Measurements from ENCODE around the gene AARS2.

DNA sequence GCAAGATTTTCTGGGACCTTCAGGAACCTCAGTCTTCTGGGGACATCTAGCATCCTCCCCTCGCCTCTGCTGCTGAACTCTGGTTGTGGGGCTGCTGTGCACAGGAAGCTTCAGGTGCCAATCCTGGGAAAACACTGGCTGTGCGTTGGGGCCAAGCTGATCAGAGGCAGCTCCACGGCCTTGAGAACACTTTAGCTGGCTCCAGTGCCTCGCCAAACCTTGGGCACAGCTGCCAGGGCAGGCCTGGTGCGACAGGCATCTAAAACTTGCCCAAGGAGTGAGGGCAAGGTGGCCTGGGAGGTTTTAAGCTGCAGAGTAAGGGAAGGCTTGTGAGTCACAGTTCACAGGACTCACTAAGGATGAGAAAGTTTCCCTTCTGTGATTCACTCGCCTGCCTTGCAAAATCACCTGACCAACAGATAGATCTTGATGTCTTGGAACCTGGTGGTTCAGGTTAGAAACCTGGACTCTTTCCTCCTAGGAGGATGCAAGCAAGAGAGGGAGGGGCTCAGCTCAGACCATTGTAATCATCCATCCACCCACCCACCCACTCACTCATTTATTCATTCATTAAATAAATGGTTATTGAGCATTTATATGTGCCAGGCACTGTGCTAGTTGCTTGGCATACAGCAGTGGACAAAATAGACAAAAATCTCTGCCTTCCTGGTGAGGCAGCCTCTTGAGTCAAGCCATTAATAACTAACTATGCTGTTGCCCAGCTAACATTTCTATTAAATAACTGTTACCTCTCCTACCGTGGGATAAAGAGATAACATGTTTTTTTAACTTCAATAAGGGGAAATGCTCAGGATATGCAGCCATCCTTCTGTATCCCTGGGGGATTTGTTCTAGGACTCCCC, 26.8 kb upstream of the AARS2 start:
- TF ChIP-seq, protein P1, sequence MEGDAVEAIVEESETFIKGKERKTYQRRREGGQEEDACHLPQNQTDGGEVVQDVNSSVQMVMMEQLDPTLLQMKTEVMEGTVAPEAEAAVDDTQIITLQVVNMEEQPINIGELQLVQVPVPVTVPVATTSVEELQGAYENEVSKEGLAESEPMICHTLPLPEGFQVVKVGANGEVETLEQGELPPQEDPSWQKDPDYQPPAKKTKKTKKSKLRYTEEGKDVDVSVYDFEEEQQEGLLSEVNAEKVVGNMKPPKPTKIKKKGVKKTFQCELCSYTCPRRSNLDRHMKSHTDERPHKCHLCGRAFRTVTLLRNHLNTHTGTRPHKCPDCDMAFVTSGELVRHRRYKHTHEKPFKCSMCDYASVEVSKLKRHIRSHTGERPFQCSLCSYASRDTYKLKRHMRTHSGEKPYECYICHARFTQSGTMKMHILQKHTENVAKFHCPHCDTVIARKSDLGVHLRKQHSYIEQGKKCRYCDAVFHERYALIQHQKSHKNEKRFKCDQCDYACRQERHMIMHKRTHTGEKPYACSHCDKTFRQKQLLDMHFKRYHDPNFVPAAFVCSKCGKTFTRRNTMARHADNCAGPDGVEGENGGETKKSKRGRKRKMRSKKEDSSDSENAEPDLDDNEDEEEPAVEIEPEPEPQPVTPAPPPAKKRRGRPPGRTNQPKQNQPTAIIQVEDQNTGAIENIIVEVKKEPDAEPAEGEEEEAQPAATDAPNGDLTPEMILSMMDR (conservative IDR thresholded peaks at IDR 0.05) = no peak
- no peak for TF ChIP-seq ZFX (IDR thresholded peaks at IDR 0.05)
